ENCODE measurements around the gene ZNF316. TPM values are rescaled to one million over a fixed set of nuclear protein-coding genes. Genes with fewer than 3 reads are reported as not detected.

Gene ZNF316
- total RNA-seq, 1 donor from 2014 or later, result 12.6 TPM

- DNase-seq (ENCODE audit: low read depth), result no peak
- TF ChIP-seq CTCF (conservative IDR thresholded peaks at IDR 0.05; ENCODE audit: low read depth, low read length), result no peak
- no peak overlapping the region for H3K4me3 ChIP-seq (ENCODE audit: low read depth, low read length)
Measured at GRCh38 chr7:6600093-6600492, 37.0 kb upstream of the ZNF316 start.

- TF ChIP-seq CTCF (conservative IDR thresholded peaks at IDR 0.05; ENCODE audit: low read depth, low read length), result no peak
- no peak overlapping the region for H3K4me3 ChIP-seq (ENCODE audit: low read depth, low read length)
- no peak for DNase-seq (ENCODE audit: low read depth)
Measured at GRCh38 chr7:6604458-6604857, 32.7 kb upstream of the ZNF316 start.

GRCh38 chr7:6606866-6607583, 30.1 kb upstream of the ZNF316 start:
- no peak for DNase-seq (ENCODE audit: low read depth)
- TF ChIP-seq CTCF (conservative IDR thresholded peaks at IDR 0.05; ENCODE audit: low read depth, low read length), result no peak
- H3K4me3 ChIP-seq (ENCODE audit: low read depth, low read length), result no peak overlapping the region

- no peak overlapping the region for H3K4me3 ChIP-seq (ENCODE audit: low read depth, low read length)
- no peak for TF ChIP-seq CTCF (conservative IDR thresholded peaks at IDR 0.05; ENCODE audit: low read depth, low read length)
- DNase-seq (ENCODE audit: low read depth), result no peak
Measured at GRCh38 chr7:6607651-6608051, 29.5 kb upstream of the ZNF316 start.

GRCh38 chr7:6608081-6608480, 29.0 kb upstream of the ZNF316 start:
- DNase-seq (ENCODE audit: low read depth), result no peak

GRCh38 chr7:6608794-6609193, 28.3 kb upstream of the ZNF316 start:
- no peak for DNase-seq (ENCODE audit: low read depth)
- no peak overlapping the region for H3K4me3 ChIP-seq (ENCODE audit: low read depth, low read length)
- TF ChIP-seq CTCF (conservative IDR thresholded peaks at IDR 0.05; ENCODE audit: low read depth, low read length), result no peak

More at GRCh38 chr7:6608081-6608480, 29.0 kb upstream of the ZNF316 start:
- H3K4me3 ChIP-seq (ENCODE audit: low read depth, low read length), result no peak overlapping the region
- TF ChIP-seq CTCF (conservative IDR thresholded peaks at IDR 0.05; ENCODE audit: low read depth, low read length), result no peak

GRCh38 chr7:6612819-6613218, 24.3 kb upstream of the ZNF316 start:
- DNase-seq (ENCODE audit: low read depth), result no peak
- no peak overlapping the region for H3K4me3 ChIP-seq (ENCODE audit: low read depth, low read length)
- TF ChIP-seq CTCF (conservative IDR thresholded peaks at IDR 0.05; ENCODE audit: low read depth, low read length), result no peak
